Left ventricle myocardium inferior (tissue), 1 donor: ENCODE results near the gene LMNTD1. TPM values are rescaled to one million over a fixed set of nuclear protein-coding genes. Genes with fewer than 3 reads are reported as not detected.

Experiments used
- DNase-seq: peaks from one replicate; pipeline ENCODE4 v3.0.0-alpha.2; 2020
- H3K27ac ChIP-seq: fragments of 200-600 bp; replicated peaks from 2 replicates; pipeline ENCODE4 v1.8.0; 2021
- H3K27me3 ChIP-seq: fragments of 200-600 bp; 2 replicates; pipeline ENCODE4 v1.8.0; 2021; ENCODE audit warnings: low read depth
- H3K36me3 ChIP-seq: fragments of 200-600 bp; 2 replicates; pipeline ENCODE4 v1.8.0; 2021
- H3K4me1 ChIP-seq: fragments of 200-600 bp; 2 replicates; pipeline ENCODE4 v1.8.0; 2021
- H3K4me3 ChIP-seq: fragments of 200-600 bp; 2 replicates; pipeline ENCODE4 v1.8.0; 2021; ENCODE audit warnings: mild to moderate bottlenecking, moderate library complexity
- H3K9me3 ChIP-seq: fragments of 200-600 bp; replicated peaks from 2 replicates; pipeline ENCODE4 v1.8.0; 2021
- intact Hi-C: fragments of 100-400 bp; cut with micrococcal nuclease; formaldehyde crosslinking; loops from one replicate; pipeline ENCODE4 v1.11.0; 2022
- total RNA-seq: library from RNA; stranded (reverse); fragmentation: NEBNext Ultra II Directional; extraction: Animal tissue kit (Norgen Biotek cat#: 25700); gene quantifications from one replicate; pipeline ENCODE4 v1.2.1, GENCODE V29; 2021
- TF ChIP-seq, protein P1 (sequence below): fragments of 200-600 bp; IDR thresholded peaks from 2 replicates; pipeline ENCODE4 v1.8.0; 2021; ENCODE audit warnings: antibody characterized with exemption, mild to moderate bottlenecking, borderline replicate concordance
- donor health status: DM: no; HTN: yes; CAD: no; lungs with severe emphysema.

LMNTD1 gene
- total RNA-seq, 1 donor from 2014 or later, result not detected

DNA sequence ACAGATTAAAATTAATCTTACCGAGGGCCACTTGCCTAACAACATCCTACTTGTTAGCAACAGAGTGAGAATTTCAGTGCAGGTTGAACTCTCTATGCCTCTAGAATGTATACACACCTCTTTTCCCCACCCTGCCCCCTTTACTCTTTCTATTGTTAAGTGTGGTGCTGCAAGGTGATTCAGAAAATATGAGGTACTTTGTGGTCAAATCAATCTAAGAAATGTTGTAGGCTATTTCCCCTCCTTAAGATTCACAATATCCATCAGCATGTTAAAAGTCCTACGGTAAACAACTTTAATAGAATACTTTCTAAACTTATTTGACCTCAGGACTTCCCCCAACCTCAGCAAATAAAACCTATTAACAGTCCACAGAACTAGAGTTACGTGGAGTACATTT is 106.0 kb downstream of the LMNTD1 start:
- TF ChIP-seq, protein P1, sequence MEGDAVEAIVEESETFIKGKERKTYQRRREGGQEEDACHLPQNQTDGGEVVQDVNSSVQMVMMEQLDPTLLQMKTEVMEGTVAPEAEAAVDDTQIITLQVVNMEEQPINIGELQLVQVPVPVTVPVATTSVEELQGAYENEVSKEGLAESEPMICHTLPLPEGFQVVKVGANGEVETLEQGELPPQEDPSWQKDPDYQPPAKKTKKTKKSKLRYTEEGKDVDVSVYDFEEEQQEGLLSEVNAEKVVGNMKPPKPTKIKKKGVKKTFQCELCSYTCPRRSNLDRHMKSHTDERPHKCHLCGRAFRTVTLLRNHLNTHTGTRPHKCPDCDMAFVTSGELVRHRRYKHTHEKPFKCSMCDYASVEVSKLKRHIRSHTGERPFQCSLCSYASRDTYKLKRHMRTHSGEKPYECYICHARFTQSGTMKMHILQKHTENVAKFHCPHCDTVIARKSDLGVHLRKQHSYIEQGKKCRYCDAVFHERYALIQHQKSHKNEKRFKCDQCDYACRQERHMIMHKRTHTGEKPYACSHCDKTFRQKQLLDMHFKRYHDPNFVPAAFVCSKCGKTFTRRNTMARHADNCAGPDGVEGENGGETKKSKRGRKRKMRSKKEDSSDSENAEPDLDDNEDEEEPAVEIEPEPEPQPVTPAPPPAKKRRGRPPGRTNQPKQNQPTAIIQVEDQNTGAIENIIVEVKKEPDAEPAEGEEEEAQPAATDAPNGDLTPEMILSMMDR, result no peak
- H3K27ac ChIP-seq, result no peak overlapping the region
- H3K9me3 ChIP-seq, result no peaks in the 10 kb centered on the region

GRCh38 chr12:25438638-25439037 is 114.4 kb downstream of the LMNTD1 start:
- H3K36me3 ChIP-seq, result no peaks in the 10 kb centered on the region
- H3K27me3 ChIP-seq, result no peaks in the 10 kb centered on the region
- no peaks in the 10 kb centered on the region for H3K9me3 ChIP-seq
- H3K4me1 ChIP-seq, result peaks cover 3% of the 10 kb centered on the region
- DNase-seq, result no peak
- TF ChIP-seq, protein P1, result no peak
- no peak overlapping the region for H3K4me3 ChIP-seq
- no peak overlapping the region for H3K27ac ChIP-seq
- intact Hi-C loops, result loop anchor here (5.0 kb wide), 1 partner anchor 589 kb away; no protein-coding TSS in a partner anchor

More for the DNA sequence above, 106.0 kb downstream of the LMNTD1 start:
- no peak for DNase-seq
- intact Hi-C loops, result no loop called here
- Histone ChIP-seq H3K36me3 (no peaks in the 10 kb centered on the region), H3K27me3 (peaks cover 4% of the 10 kb centered on the region), H3K4me1 (no peaks in the 10 kb centered on the region), H3K4me3 (no peak overlapping the region)

- DNase-seq, result no peak
- Histone ChIP-seq H3K36me3 (no peaks in the 10 kb centered on the region), H3K4me3 (peak overlapping the region; percentile 52), H3K9me3 (no peaks in the 10 kb centered on the region), H3K27ac (no peak overlapping the region), H3K27me3 (no peaks in the 10 kb centered on the region), H3K4me1 (peaks cover 3% of the 10 kb centered on the region)
- intact Hi-C loops, result loop anchor here (5.0 kb wide), 1 partner anchor 591 kb away; no protein-coding TSS in a partner anchor
- TF ChIP-seq, protein P1, result peak; percentile 85
These were observed 116.7 kb downstream of the LMNTD1 start for GRCh38 chr12:25436206-25437030.

- H3K9me3 ChIP-seq, result no peaks in the 10 kb centered on the region
- H3K4me1 ChIP-seq, result peaks cover 3% of the 10 kb centered on the region
- no peak overlapping the region for H3K4me3 ChIP-seq
- no peak overlapping the region for H3K27ac ChIP-seq
- TF ChIP-seq, protein P1, result no peak
- H3K27me3 ChIP-seq, result no peaks in the 10 kb centered on the region
- no peaks in the 10 kb centered on the region for H3K36me3 ChIP-seq
- DNase-seq, result no peak
- intact Hi-C loops, result loop anchor here (5.0 kb wide), 1 partner anchor 592 kb away; no protein-coding TSS in a partner anchor
These were observed 117.7 kb downstream of the LMNTD1 start for GRCh38 chr12:25435431-25435830.

DNA sequence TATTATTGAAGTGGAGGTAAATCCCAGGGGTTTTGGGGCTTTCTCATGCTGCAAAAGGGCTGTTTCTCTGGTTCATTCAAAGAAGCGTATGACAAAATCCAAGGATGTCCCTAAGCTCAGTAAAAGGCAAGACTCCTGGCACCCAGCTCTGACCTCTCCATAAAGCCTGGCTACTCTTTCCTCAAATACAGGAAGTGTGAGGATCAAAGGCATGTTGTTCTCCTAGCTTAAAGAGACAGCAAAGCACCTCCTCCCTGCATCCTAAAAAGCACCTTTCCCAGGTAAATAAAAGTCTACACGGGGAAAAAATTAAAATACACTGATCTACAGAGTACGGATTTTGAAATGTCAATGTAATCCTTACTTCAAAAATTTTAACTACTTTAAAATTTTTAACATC is 118.6 kb downstream of the LMNTD1 start:
- TF ChIP-seq, protein P1, result no peak
- intact Hi-C loops, result no loop called here
- H3K9me3 ChIP-seq, result no peaks in the 10 kb centered on the region
- H3K27ac ChIP-seq, result no peak overlapping the region
- no peak for DNase-seq
- H3K4me3 ChIP-seq, result no peak overlapping the region
- H3K36me3 ChIP-seq, result no peaks in the 10 kb centered on the region
- peaks cover 3% of the 10 kb centered on the region for H3K4me1 ChIP-seq
- H3K27me3 ChIP-seq, result no peaks in the 10 kb centered on the region
